Bronchial epithelial cell (primary cell): ENCODE results near the gene USP22. TPM values are rescaled to one million over a fixed set of nuclear protein-coding genes. Genes with fewer than 3 reads are reported as not detected.

Source experiments
- DNase-seq: peaks from one replicate; pipeline ENCODE4 v3.0.0-alpha.2; 2010; ENCODE audit warnings: low read depth
- FAIRE-seq: peaks from 2 replicates; lab custom pipeline; 2011; peaks lifted over from hg19 to GRCh38; lab: Jason Lieb, UNC
- H3K27me3 ChIP-seq: 2 replicates; pipeline ENCODE4 v1.5.1; 2011; ENCODE audit warnings: low read length; ENCODE audit not compliant: control insufficient read depth, insufficient read depth
- H3K36me3 ChIP-seq: 2 replicates; pipeline ENCODE4 v1.5.1; 2011; ENCODE audit warnings: low read length; ENCODE audit not compliant: control insufficient read depth, insufficient read depth
- H3K4me3 ChIP-seq: 2 replicates; pipeline ENCODE4 v1.5.1; 2011; ENCODE audit warnings: mild to moderate bottlenecking, low read depth, low read length, control low read depth
- CTCF ChIP-seq: IDR thresholded peaks from 2 replicates; pipeline ENCODE4 v1.5.1; 2011; ENCODE audit warnings: mild to moderate bottlenecking, moderate library complexity, low read length, control low read depth, inconsistent platforms; ENCODE audit not compliant: insufficient read depth, severe bottlenecking
- total RNA-seq: library from RNA; depleted of rRNA; stranded (reverse); fragments of >200 nt; gene quantifications from 2 replicates; pipeline ENCODE4 v1.2.1, GENCODE V29; 2014

USP22 gene
- total RNA-seq, 1 donor from 2014 or later = 165 TPM

- no peak for FAIRE-seq
- no peak for DNase-seq
- Histone ChIP-seq H3K27me3 (no peaks in the 10 kb centered on the region), H3K4me3 (no peak overlapping the region), H3K36me3 (peaks cover 3% of the 10 kb centered on the region)
- no peak for TF ChIP-seq CTCF
Measured at GRCh38 chr17:21034340-21035235, 8.2 kb downstream of the USP22 start.

GRCh38 chr17:21033350-21033749 is 9.5 kb downstream of the USP22 start:
- Histone ChIP-seq H3K27me3 (no peaks in the 10 kb centered on the region), H3K4me3 (no peak overlapping the region), H3K36me3 (peaks cover 7% of the 10 kb centered on the region)
- DNase-seq (peak; percentile 48), FAIRE-seq (no peak)
- TF ChIP-seq CTCF = no peak

GRCh38 chr17:21031756-21032396 is 10.9 kb downstream of the USP22 start:
- no peak for TF ChIP-seq CTCF
- Histone ChIP-seq H3K4me3 (no peak overlapping the region), H3K27me3 (no peaks in the 10 kb centered on the region), H3K36me3 (peaks cover 14% of the 10 kb centered on the region)
- DNase-seq (no peak), FAIRE-seq (no peak)

- DNase-seq = no peak
- Histone ChIP-seq H3K27me3 (no peaks in the 10 kb centered on the region), H3K36me3 (peaks cover 20% of the 10 kb centered on the region), H3K4me3 (no peak overlapping the region)
- no peak for FAIRE-seq
- TF ChIP-seq CTCF = no peak
Measured at GRCh38 chr17:21030375-21030774, 12.4 kb downstream of the USP22 start.

- no peak for FAIRE-seq
- peaks cover 21% of the 10 kb centered on the region for H3K36me3 ChIP-seq
- H3K4me3 ChIP-seq = no peak overlapping the region
Measured at GRCh38 chr17:21029515-21029914, 13.3 kb downstream of the USP22 start.

More at GRCh38 chr17:21029515-21029914, 13.3 kb downstream of the USP22 start:
- DNase-seq = peak; percentile 39
- no peak for TF ChIP-seq CTCF
- H3K27me3 ChIP-seq = no peaks in the 10 kb centered on the region
